ENCODE results near the gene SPOCD1. TPM values are rescaled to one million over a fixed set of nuclear protein-coding genes. Genes with fewer than 3 reads are reported as not detected.

The SPOCD1 gene
- polyA plus RNA-seq, 3 donors: not detected

- Histone ChIP-seq H3K4me1 (ENCODE audit: control insufficient read depth in 1 of 2, insufficient read depth in 2 of 2, low read length in 2 of 2) (no peaks in the 10 kb centered on the region), H3K4me2 (replicated peaks; ENCODE audit: extremely low read depth, low read length, poor library complexity, severe bottlenecking) (no peak overlapping the region), H3K4me3 (replicated peaks in 1 of 3; ENCODE audit: low read depth in 2 of 3, low read length in 3 of 3) (no peak overlapping the region), H2AFZ (ENCODE audit: insufficient read depth, low read depth, low read length, poor library complexity, severe bottlenecking) (no peak overlapping the region), H3K27ac (ENCODE audit: low read depth in 1 of 2, low read length in 2 of 2) (no peak overlapping the region), H3K27me3 (ENCODE audit: control insufficient read depth in 2 of 2, insufficient read depth in 2 of 2, low read length in 2 of 2) (no peaks in the 10 kb centered on the region), H3K79me2 (ENCODE audit: insufficient read depth, low read length) (no peaks in the 10 kb centered on the region), H3K9me3 (replicated peaks in 1 of 2; ENCODE audit: control insufficient read depth in 1 of 2, insufficient read depth in 1 of 2, low read length in 2 of 2) (no peaks in the 10 kb centered on the region), H3K36me3 (replicated peaks in 1 of 2; ENCODE audit: control insufficient read depth in 1 of 2, insufficient read depth in 2 of 2, low read length in 2 of 2) (no peaks in the 10 kb centered on the region), H4K20me1 (ENCODE audit: insufficient read depth, low read length) (no peaks in the 10 kb centered on the region), H3K9ac (ENCODE audit: insufficient read depth, low read length, poor library complexity, severe bottlenecking) (no peak overlapping the region)
- no peak overlapping the region for H3K4me3 Mint-ChIP-seq
- no peak overlapping the region for H3K27ac Mint-ChIP-seq
- WGBS (ENCODE audit: insufficient coverage): no CpG with 5 or more reads among the region's 5 CpGs
- H3K4me1 Mint-ChIP-seq: no peaks in the 10 kb centered on the region
- TF ChIP-seq, protein P1, sequence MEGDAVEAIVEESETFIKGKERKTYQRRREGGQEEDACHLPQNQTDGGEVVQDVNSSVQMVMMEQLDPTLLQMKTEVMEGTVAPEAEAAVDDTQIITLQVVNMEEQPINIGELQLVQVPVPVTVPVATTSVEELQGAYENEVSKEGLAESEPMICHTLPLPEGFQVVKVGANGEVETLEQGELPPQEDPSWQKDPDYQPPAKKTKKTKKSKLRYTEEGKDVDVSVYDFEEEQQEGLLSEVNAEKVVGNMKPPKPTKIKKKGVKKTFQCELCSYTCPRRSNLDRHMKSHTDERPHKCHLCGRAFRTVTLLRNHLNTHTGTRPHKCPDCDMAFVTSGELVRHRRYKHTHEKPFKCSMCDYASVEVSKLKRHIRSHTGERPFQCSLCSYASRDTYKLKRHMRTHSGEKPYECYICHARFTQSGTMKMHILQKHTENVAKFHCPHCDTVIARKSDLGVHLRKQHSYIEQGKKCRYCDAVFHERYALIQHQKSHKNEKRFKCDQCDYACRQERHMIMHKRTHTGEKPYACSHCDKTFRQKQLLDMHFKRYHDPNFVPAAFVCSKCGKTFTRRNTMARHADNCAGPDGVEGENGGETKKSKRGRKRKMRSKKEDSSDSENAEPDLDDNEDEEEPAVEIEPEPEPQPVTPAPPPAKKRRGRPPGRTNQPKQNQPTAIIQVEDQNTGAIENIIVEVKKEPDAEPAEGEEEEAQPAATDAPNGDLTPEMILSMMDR (IDR thresholded peaks at IDR 0.05): no peak
- no peaks in the 10 kb centered on the region for H3K9me3 Mint-ChIP-seq
- peaks cover 0 to 3% (median 0%) of the 10 kb centered on the region in 3 donors for H3K27me3 Mint-ChIP-seq (ENCODE audit: low read depth in 3 of 3)
- DNase-seq: no peak
- H3K36me3 Mint-ChIP-seq: no peaks in the 10 kb centered on the region
- intact Hi-C loops (cut with micrococcal nuclease): no loop called here
Observed at GRCh38 chr1:31861346-31861745, 45.5 kb upstream of the SPOCD1 start.

DNA sequence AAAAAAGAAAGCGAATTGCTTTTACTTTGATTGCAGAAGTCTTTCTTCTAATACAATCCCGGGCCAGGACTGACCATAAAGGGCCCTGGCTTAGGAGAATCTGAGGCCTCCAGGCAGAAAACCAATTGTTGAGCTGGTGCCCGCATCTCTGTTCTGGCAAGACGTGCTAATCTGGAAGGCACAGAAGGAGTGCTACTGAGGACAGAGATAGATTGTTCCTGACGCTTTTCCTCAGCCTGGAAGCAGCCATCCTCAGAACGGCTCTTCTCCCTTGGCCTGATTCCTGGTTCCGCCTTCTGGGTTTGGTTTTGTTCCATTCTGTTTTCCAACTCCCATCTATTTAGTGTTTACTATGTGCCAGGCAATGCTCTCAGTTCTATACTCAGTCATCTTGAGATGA lies 44.8 kb upstream of the SPOCD1 start:
- Histone ChIP-seq H2AFZ (ENCODE audit: insufficient read depth, low read depth, low read length, poor library complexity, severe bottlenecking) (no peak overlapping the region), H3K4me1 (ENCODE audit: control insufficient read depth in 1 of 2, insufficient read depth in 2 of 2, low read length in 2 of 2) (no peaks in the 10 kb centered on the region), H3K27ac (ENCODE audit: low read depth in 1 of 2, low read length in 2 of 2) (no peak overlapping the region), H3K4me3 (replicated peaks in 1 of 3; ENCODE audit: low read depth in 2 of 3, low read length in 3 of 3) (no peak overlapping the region), H4K20me1 (ENCODE audit: insufficient read depth, low read length) (no peaks in the 10 kb centered on the region), H3K79me2 (ENCODE audit: insufficient read depth, low read length) (no peaks in the 10 kb centered on the region), H3K9me3 (replicated peaks in 1 of 2; ENCODE audit: control insufficient read depth in 1 of 2, insufficient read depth in 1 of 2, low read length in 2 of 2) (no peaks in the 10 kb centered on the region), H3K9ac (ENCODE audit: insufficient read depth, low read length, poor library complexity, severe bottlenecking) (no peak overlapping the region), H3K4me2 (replicated peaks; ENCODE audit: extremely low read depth, low read length, poor library complexity, severe bottlenecking) (no peak overlapping the region), H3K27me3 (ENCODE audit: control insufficient read depth in 2 of 2, insufficient read depth in 2 of 2, low read length in 2 of 2) (no peaks in the 10 kb centered on the region), H3K36me3 (replicated peaks in 1 of 2; ENCODE audit: control insufficient read depth in 1 of 2, insufficient read depth in 2 of 2, low read length in 2 of 2) (no peaks in the 10 kb centered on the region)
- DNase-seq: no peak
- Mint-ChIP-seq H3K9me3 (no peaks in the 10 kb centered on the region), H3K4me1 (no peaks in the 10 kb centered on the region), H3K27me3 (ENCODE audit: low read depth in 3 of 3) (peaks cover 0 to 3% (median 0%) of the 10 kb centered on the region in 3 donors), H3K27ac (no peak overlapping the region), H3K4me3 (no peak overlapping the region), H3K36me3 (no peaks in the 10 kb centered on the region)
- TF ChIP-seq, protein P1 (IDR thresholded peaks at IDR 0.05): no peak
- intact Hi-C loops (cut with micrococcal nuclease): no loop called here
- WGBS (ENCODE audit: insufficient coverage): 98% methylated on average over 4 of the region's 7 CpGs

Data from CD14-positive monocyte (primary cell).